ENCODE measurements around the gene UGT2B7. TPM values are rescaled to one million over a fixed set of nuclear protein-coding genes. Genes with fewer than 3 reads are reported as not detected.

The UGT2B7 gene
- total RNA-seq, 1 experiment from 2014 or later, result not detected

GRCh38 chr4:69126024-69126423, 29.8 kb downstream of the UGT2B7 start:
- Histone ChIP-seq H3K36me3 (ENCODE audit: control insufficient read depth, insufficient read depth, low read length) (no peaks in the 10 kb centered on the region), H3K9me3 (ENCODE audit: control insufficient read depth, insufficient read depth, low read depth, low read length) (no peaks in the 10 kb centered on the region), H3K4me3 (ENCODE audit: low read depth in 2 of 2, low read length in 2 of 2) (no peak overlapping the region), H3K27me3 (ENCODE audit: control insufficient read depth, insufficient read depth, low read length) (no peaks in the 10 kb centered on the region), H3K4me1 (ENCODE audit: control insufficient read depth, insufficient read depth, low read length) (no peaks in the 10 kb centered on the region), H3K27ac (ENCODE audit: low read length) (no peak overlapping the region)
- ChIA-PET POLR2A (no interaction called here), CTCF (no interaction called here)
- BruUV-seq (replicated peaks), result no TSS peak
- in situ Hi-C loops (cut with HindIII; ENCODE audit: low pct_unique_long_range_greater_than_20kb, low sequenced_read_pairs) (no loop called here), intact Hi-C loops (cut with micrococcal nuclease; ENCODE audit: unreplicated experiment) (no loop called here)
- DNase-seq (ENCODE audit: low read depth, low spot score) (no peak), ATAC-seq (no peak)
- TF ChIP-seq, protein P1, sequence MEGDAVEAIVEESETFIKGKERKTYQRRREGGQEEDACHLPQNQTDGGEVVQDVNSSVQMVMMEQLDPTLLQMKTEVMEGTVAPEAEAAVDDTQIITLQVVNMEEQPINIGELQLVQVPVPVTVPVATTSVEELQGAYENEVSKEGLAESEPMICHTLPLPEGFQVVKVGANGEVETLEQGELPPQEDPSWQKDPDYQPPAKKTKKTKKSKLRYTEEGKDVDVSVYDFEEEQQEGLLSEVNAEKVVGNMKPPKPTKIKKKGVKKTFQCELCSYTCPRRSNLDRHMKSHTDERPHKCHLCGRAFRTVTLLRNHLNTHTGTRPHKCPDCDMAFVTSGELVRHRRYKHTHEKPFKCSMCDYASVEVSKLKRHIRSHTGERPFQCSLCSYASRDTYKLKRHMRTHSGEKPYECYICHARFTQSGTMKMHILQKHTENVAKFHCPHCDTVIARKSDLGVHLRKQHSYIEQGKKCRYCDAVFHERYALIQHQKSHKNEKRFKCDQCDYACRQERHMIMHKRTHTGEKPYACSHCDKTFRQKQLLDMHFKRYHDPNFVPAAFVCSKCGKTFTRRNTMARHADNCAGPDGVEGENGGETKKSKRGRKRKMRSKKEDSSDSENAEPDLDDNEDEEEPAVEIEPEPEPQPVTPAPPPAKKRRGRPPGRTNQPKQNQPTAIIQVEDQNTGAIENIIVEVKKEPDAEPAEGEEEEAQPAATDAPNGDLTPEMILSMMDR (IDR thresholded peaks at IDR 0.05), result no peak
- TF ChIP-seq POLR2AphosphoS5 (IDR thresholded peaks at IDR 0.05; ENCODE audit: low read depth, low read length) (no peak), REST (IDR thresholded peaks at IDR 0.05; ENCODE audit: insufficient read depth in 1 of 2, low read depth in 2 of 2, low read length in 1 of 2) (no peak), TCF7L2 (IDR thresholded peaks at IDR 0.05; ENCODE audit: low read depth, low read length) (no peak), SIN3A (IDR thresholded peaks at IDR 0.05; ENCODE audit: borderline replicate concordance, insufficient read depth, low read depth, low read length) (no peak)

GRCh38 chr4:69133993-69134392, 37.7 kb downstream of the UGT2B7 start:
- POLR2A ChIA-PET, result no interaction called here
- in situ Hi-C loops (cut with HindIII; ENCODE audit: low pct_unique_long_range_greater_than_20kb, low sequenced_read_pairs), result no loop called here
- CTCF ChIA-PET, result no interaction called here
- Histone ChIP-seq H3K4me1 (ENCODE audit: control insufficient read depth, insufficient read depth, low read length) (no peaks in the 10 kb centered on the region), H3K9me3 (ENCODE audit: control insufficient read depth, insufficient read depth, low read depth, low read length) (no peaks in the 10 kb centered on the region), H3K27ac (ENCODE audit: low read length) (no peak overlapping the region), H3K27me3 (ENCODE audit: control insufficient read depth, insufficient read depth, low read length) (no peaks in the 10 kb centered on the region), H3K4me3 (ENCODE audit: low read depth in 2 of 2, low read length in 2 of 2) (no peak overlapping the region), H3K36me3 (ENCODE audit: control insufficient read depth, insufficient read depth, low read length) (no peaks in the 10 kb centered on the region)
- ATAC-seq (no peak), DNase-seq (ENCODE audit: low read depth, low spot score) (no peak)
- TF ChIP-seq REST (IDR thresholded peaks at IDR 0.05; ENCODE audit: insufficient read depth in 1 of 2, low read depth in 2 of 2, low read length in 1 of 2), result no peak
- no peak for TF ChIP-seq POLR2AphosphoS5 (IDR thresholded peaks at IDR 0.05; ENCODE audit: low read depth, low read length)
- no peak for TF ChIP-seq SIN3A (IDR thresholded peaks at IDR 0.05; ENCODE audit: borderline replicate concordance, insufficient read depth, low read depth, low read length)
- no peak for TF ChIP-seq TCF7L2 (IDR thresholded peaks at IDR 0.05; ENCODE audit: low read depth, low read length)
- TF ChIP-seq, protein P1 (IDR thresholded peaks at IDR 0.05), result no peak
- no TSS peak for BruUV-seq (replicated peaks)
- intact Hi-C loops (cut with micrococcal nuclease; ENCODE audit: unreplicated experiment), result no loop called here
